Activated CD8-positive, alpha-beta T cell treated with anti-CD3 and anti-CD28 coated beads, Interleukin-2, amount 10 ng/mL, durations not matched to agents 7 days and 5 days (primary cell): ENCODE data around the gene SCAND1. TPM values are rescaled to one million over a fixed set of nuclear protein-coding genes. Genes with fewer than 3 reads are reported as not detected.
"Not testable (repeated sequence)": the region's sequence is repeated elsewhere in the genome, so short reads cannot be mapped to it uniquely, and the experiment has no call there.

Source experiments
- ATAC-seq: fragments of 150-1000 bp; cut with Tn5 transposase; one replicate; pipeline ENCODE4 v1.10.0; 2021; ENCODE audit warnings: moderate library complexity
- CTCF ChIA-PET: fragments of 350-600 bp; sonication (Branson Sonifier 250); formaldehyde crosslinking; loops from one replicate; lab custom pipeline; 2021; ENCODE audit warnings: antibody characterized with exemption; lab: Charles Lee
- POLR2A ChIA-PET: fragments of 350-600 bp; sonication (Branson Sonifier 250); formaldehyde crosslinking; loops from one replicate; lab custom pipeline; 2021; ENCODE audit warnings: antibody characterized with exemption; lab: Charles Lee
- DNase-seq: peaks from one replicate; pipeline ENCODE4 v3.0.0-alpha.2; 2020
- H3K27ac Mint-ChIP-seq: one replicate; pipeline ENCODE4 v1.8.0; 2021; ENCODE audit warnings: mild to moderate bottlenecking, mixed read lengths
- H3K27me3 Mint-ChIP-seq: one replicate; pipeline ENCODE4 v1.8.0; 2021; ENCODE audit warnings: low read depth, mixed read lengths
- H3K36me3 Mint-ChIP-seq: one replicate; pipeline ENCODE4 v1.8.0; 2021; ENCODE audit warnings: low read depth, mixed read lengths
- H3K4me1 Mint-ChIP-seq: one replicate; pipeline ENCODE4 v1.8.0; 2021; ENCODE audit warnings: low read depth, mixed read lengths
- H3K4me3 Mint-ChIP-seq: one replicate; pipeline ENCODE4 v1.8.0; 2021; ENCODE audit warnings: mild to moderate bottlenecking, mixed read lengths
- H3K9me3 Mint-ChIP-seq: one replicate; pipeline ENCODE4 v1.8.0; 2022; ENCODE audit warnings: mixed read lengths; ENCODE audit not compliant: insufficient read depth
- total RNA-seq, 2 experiments: library from RNA; stranded (reverse); gene quantifications; one replicate each; pipeline ENCODE4 v1.2.3, GENCODE V29; 2021

SCAND1 gene
- total RNA-seq, 2 experiments from 2014 or later, result 63.2 to 64.7 TPM

DNA sequence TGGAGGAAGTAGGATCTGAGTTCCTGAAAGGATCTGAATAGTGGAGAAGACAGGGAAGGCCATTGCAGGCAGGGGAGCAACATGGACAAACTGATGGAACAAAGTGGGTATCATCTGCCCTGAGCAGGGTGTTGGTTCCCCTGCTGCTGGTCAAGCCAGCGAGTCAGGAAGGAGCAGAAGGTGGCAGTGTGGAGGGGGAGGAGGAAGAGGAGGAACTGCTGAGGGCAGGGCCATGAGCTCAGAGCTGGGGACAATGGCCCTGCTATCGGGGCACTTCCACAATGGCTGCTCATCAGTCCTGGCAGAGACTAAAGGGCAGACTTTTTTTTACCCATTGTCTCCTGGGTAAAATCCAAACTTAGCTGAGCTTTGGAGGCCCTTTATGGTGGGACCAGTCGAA is 27.7 kb upstream of the SCAND1 start:
- no peak for DNase-seq
- Mint-ChIP-seq H3K36me3 (no peaks in the 10 kb centered on the region), H3K9me3 (no peaks in the 10 kb centered on the region), H3K4me3 (no peak overlapping the region), H3K27me3 (peaks cover 8% of the 10 kb centered on the region), H3K27ac (no peak overlapping the region), H3K4me1 (no peaks in the 10 kb centered on the region)
- ATAC-seq, result no peak
- ChIA-PET CTCF (interaction anchor here (0.6 to 5.3 kb wide), 4 partner anchors 10 to 1516 kb away, joined by 3 to 53 read pairs (median 4); no protein-coding TSS in a partner anchor), POLR2A (no interaction called here)

GRCh38 chr20:35979544-35979943 is 25.2 kb upstream of the SCAND1 start:
- no peak for ATAC-seq
- ChIA-PET POLR2A (no interaction called here), CTCF (interaction anchor here (0.6 to 5.3 kb wide), 5 partner anchors 12 to 510 kb away, joined by 3 to 53 read pairs (median 6); partner anchors contain the start of gene SCAND1)
- no peak for DNase-seq
- Mint-ChIP-seq H3K4me3 (no peak overlapping the region), H3K9me3 (no peaks in the 10 kb centered on the region), H3K36me3 (no peaks in the 10 kb centered on the region), H3K27ac (no peak overlapping the region), H3K27me3 (peaks cover 6% of the 10 kb centered on the region), H3K4me1 (no peaks in the 10 kb centered on the region)

GRCh38 chr20:35978041-35978513 is 23.8 kb upstream of the SCAND1 start:
- ChIA-PET POLR2A (no interaction called here), CTCF (interaction anchor here (2.6 to 3.2 kb wide), 2 partner anchors 14 to 23 kb away, joined by 7 to 22 read pairs; partner anchors contain the start of gene SCAND1)
- no peaks in the 10 kb centered on the region for H3K36me3 Mint-ChIP-seq
- no peak for DNase-seq
- no peaks in the 10 kb centered on the region for H3K9me3 Mint-ChIP-seq
- no peak overlapping the region for H3K27ac Mint-ChIP-seq
- peaks cover 6% of the 10 kb centered on the region for H3K27me3 Mint-ChIP-seq
- ATAC-seq, result no peak
- no peaks in the 10 kb centered on the region for H3K4me1 Mint-ChIP-seq
- no peak overlapping the region for H3K4me3 Mint-ChIP-seq

DNA sequence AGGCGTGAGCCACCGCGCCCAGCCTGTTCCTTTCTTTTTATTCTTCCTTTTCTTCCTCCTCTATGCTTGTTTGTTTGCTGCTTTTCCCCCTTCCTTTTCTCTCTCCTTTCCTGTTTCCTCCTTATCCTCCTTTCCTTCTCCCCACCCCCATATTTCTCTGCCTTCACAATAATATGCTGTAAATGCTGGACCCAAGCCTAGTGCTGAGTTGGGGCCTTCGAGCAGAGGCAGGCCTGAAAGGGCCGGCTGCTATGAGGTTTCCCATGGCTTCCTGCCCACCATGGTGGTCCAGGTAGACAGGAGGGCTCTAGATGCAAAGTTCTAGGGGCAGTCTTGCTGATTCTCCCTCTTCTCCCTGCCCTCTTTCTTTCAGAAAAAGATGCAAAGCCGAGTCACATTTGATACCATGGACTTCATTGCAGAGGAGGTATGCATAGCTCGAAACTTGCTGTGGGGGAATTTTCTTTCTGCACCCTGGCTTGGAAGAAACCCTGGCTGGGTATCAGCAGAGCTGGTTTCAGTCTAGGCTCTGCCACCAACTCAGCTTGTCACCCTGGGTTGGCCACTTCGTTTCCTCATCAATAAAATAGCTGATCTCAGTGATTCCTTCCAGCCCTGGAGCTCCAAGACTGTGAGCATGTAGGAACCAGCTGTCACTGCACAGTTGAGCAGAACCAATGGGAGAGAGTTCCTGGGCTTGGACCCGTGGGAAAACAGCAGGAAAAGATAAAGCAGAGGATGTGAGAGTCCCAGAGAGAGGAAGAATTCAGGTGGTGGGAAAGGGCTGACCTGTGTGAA is 21.5 kb upstream of the SCAND1 start:
- ChIA-PET CTCF (interaction anchor here (1.3 to 3.2 kb wide), 4 partner anchors 16 to 163 kb away, joined by 3 to 22 read pairs (median 6); partner anchors contain the start of gene SCAND1), POLR2A (no interaction called here)
- H3K4me3 Mint-ChIP-seq, result no peak overlapping the region
- no peak overlapping the region for H3K27ac Mint-ChIP-seq
- ATAC-seq, result no peak
- H3K27me3 Mint-ChIP-seq, result peaks cover 2% of the 10 kb centered on the region
- no peaks in the 10 kb centered on the region for H3K4me1 Mint-ChIP-seq
- H3K36me3 Mint-ChIP-seq, result no peaks in the 10 kb centered on the region
- no peak for DNase-seq
- no peaks in the 10 kb centered on the region for H3K9me3 Mint-ChIP-seq

- peaks cover 3% of the 10 kb centered on the region for H3K27me3 Mint-ChIP-seq
- POLR2A ChIA-PET, result no interaction called here
- H3K27ac Mint-ChIP-seq, result no peak overlapping the region
- H3K36me3 Mint-ChIP-seq, result no peaks in the 10 kb centered on the region
- CTCF ChIA-PET, result interaction anchor here (1.7 to 2.6 kb wide), 2 partner anchors 20 kb away, joined by 5 to 12 read pairs; partner anchors contain the start of gene SCAND1
- H3K4me3 Mint-ChIP-seq, result no peak overlapping the region
- DNase-seq, result no peak
- no peak for ATAC-seq
- H3K4me1 Mint-ChIP-seq, result no peaks in the 10 kb centered on the region
- H3K9me3 Mint-ChIP-seq, result no peaks in the 10 kb centered on the region
Measured at GRCh38 chr20:35974256-35974655, 20.0 kb upstream of the SCAND1 start.

GRCh38 chr20:35972462-35972861 is 18.2 kb upstream of the SCAND1 start:
- DNase-seq (no peak), ATAC-seq (no peak)
- Mint-ChIP-seq H3K36me3 (no peaks in the 10 kb centered on the region), H3K27me3 (peaks cover 3% of the 10 kb centered on the region), H3K4me1 (no peaks in the 10 kb centered on the region), H3K4me3 (no peak overlapping the region), H3K9me3 (no peaks in the 10 kb centered on the region), H3K27ac (no peak overlapping the region)
- ChIA-PET CTCF (interaction anchor here (2.6 kb wide), 1 partner anchor 18 kb away, joined by 12 read pairs; the partner anchor contains the start of gene SCAND1), POLR2A (no interaction called here)

DNA sequence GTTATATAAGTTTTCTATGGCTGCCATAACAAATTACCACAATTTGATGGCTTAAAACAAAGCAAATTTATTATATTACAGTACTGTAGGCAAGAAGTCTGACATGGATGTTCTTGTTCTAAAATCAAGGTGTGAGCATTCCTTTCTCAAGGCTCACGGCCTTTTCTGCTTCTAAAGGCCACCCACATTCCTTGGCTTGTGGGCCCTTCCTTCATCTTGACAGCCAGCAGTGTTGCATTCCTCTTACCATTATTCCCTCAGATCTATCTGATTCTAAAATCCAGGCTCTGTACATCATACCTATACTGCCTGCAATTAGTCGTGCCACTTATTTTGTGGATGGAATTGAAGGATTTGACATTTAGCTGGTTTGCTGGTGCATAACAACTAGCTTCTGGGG is 17.7 kb upstream of the SCAND1 start:
- H3K9me3 Mint-ChIP-seq, result no peaks in the 10 kb centered on the region
- H3K4me1 Mint-ChIP-seq, result no peaks in the 10 kb centered on the region
- no peak for ATAC-seq
- no peaks in the 10 kb centered on the region for H3K36me3 Mint-ChIP-seq
- CTCF ChIA-PET, result interaction anchor here (2.0 kb wide), 1 partner anchor 21 kb away, joined by 7 read pairs; no protein-coding TSS in a partner anchor
- DNase-seq, result no peak
- peaks cover 3% of the 10 kb centered on the region for H3K27me3 Mint-ChIP-seq
- POLR2A ChIA-PET, result no interaction called here
- H3K4me3 Mint-ChIP-seq, result no peak overlapping the region
- H3K27ac Mint-ChIP-seq, result no peak overlapping the region

DNA sequence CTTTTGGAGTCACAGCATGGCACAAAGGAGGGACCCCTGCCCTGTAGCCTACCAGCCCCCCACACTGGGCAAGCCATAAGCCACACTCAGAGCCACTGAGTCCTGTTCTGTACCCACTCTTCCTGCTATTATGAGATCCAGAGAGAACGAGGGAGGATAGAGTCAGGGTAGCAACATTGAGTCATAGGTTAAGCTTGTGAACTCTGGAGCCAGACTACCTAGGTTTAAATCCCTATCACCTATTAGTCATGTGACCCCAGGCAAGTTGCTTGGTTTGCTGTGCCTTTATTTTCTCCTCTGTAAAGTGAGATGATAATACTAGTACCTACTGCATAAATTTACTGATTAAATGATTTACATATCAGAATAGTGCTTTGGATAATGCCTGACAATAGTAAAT is 14.6 kb upstream of the SCAND1 start:
- Mint-ChIP-seq H3K9me3 (no peaks in the 10 kb centered on the region), H3K4me1 (peaks cover 2% of the 10 kb centered on the region), H3K27ac (no peak overlapping the region), H3K36me3 (no peaks in the 10 kb centered on the region), H3K27me3 (peaks cover 3% of the 10 kb centered on the region), H3K4me3 (no peak overlapping the region)
- CTCF ChIA-PET, result interaction anchor here (1.3 to 1.5 kb wide), 2 partner anchors 15 to 23 kb away, joined by 3 to 4 read pairs; partner anchors contain the start of gene SCAND1
- DNase-seq, result no peak
- ATAC-seq, result no peak
- POLR2A ChIA-PET, result no interaction called here

DNA sequence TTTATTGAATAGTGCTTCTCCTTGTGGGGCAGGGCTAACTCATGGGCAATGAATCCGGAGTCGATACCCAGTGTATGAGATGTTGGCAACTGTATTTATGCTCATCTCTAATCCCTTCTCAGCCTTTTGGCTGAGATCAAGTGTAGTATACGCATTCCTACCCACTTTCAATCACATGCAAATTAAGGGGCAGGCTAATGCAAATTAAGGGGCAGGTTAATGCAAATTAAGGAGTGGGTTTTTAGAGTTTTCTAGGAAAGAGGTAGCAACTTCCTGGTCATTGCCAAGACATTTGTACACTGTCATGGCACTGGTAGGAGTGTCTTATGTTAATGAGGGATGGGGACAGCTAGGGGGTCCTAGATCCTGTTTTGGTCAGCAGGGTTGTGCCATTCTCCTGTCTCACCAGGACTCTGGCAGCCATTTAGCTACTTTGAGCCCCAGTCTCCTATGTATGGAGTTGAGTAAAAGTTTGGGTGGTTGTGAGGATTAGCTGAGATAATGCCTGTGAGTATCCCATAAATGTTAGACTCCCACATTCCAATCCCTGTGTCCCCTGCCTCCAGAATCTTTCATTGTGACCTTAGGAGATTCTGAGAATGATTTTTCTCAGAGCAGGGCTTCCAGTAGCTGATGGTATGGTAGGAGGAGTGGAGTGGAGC is 13.8 kb upstream of the SCAND1 start, which contains the start of gene CNBD2:
CNBD2 (plus strand) TSS at position 612 of the 662 bp plus-strand sequence. CDS start 173 bp downstream, outside the sequence.
- CTCF ChIA-PET, result interaction anchor here (1.3 to 1.5 kb wide), 2 partner anchors 14 to 24 kb away, joined by 3 to 4 read pairs; partner anchors contain the start of gene SCAND1
- no peaks in the 10 kb centered on the region for H3K9me3 Mint-ChIP-seq
- ATAC-seq, result no peak

GRCh38 chr20:35963878-35964277 is 9.6 kb upstream of the SCAND1 start:
- Mint-ChIP-seq H3K4me1 (peaks cover 2% of the 10 kb centered on the region), H3K9me3 (no peaks in the 10 kb centered on the region), H3K27me3 (peaks cover 4% of the 10 kb centered on the region), H3K36me3 (no peaks in the 10 kb centered on the region), H3K4me3 (no peak overlapping the region), H3K27ac (no peak overlapping the region)
- DNase-seq, result no peak
- CTCF ChIA-PET, result interaction anchor here (1.1 to 3.4 kb wide), 3 partner anchors 10 to 175 kb away, joined by 3 to 15 read pairs (median 10); partner anchors contain the start of gene SCAND1
- ATAC-seq, result no peak
- POLR2A ChIA-PET, result interaction anchor here (0.7 kb wide), 1 partner anchor 404 kb away, joined by 3 read pairs; no protein-coding TSS in a partner anchor

More for the DNA sequence above, 13.8 kb upstream of the SCAND1 start, which contains the start of gene CNBD2:
- no peak for DNase-seq
- POLR2A ChIA-PET, result no interaction called here
- Mint-ChIP-seq H3K27ac (no peak within 1 kb of the TSS), H3K27me3 (peaks cover 3% of the 10 kb centered on the region), H3K4me1 (peaks cover 2% of the 10 kb centered on the region), H3K4me3 (no peak within 1 kb of the TSS), H3K36me3 (no peaks in the 10 kb centered on the region)

GRCh38 chr20:35959291-35959690 is 5.0 kb upstream of the SCAND1 start:
- H3K4me1 Mint-ChIP-seq, H3K4me3 Mint-ChIP-seq, H3K27me3 Mint-ChIP-seq, H3K9me3 Mint-ChIP-seq, ATAC-seq, H3K36me3 Mint-ChIP-seq, H3K27ac Mint-ChIP-seq, CTCF ChIA-PET, POLR2A ChIA-PET, DNase-seq: not testable (repeated sequence)
